BJ (cell line): ENCODE measurements around the gene OSBPL1A. TPM values are rescaled to one million over a fixed set of nuclear protein-coding genes. Genes with fewer than 3 reads are reported as not detected.

Experiments used
- CTCF ChIA-PET: fragments of 350-600 bp; formaldehyde crosslinking; extraction: SDS; loops from one replicate; lab custom pipeline; 2021; ENCODE audit warnings: antibody characterized with exemption, inconsistent platforms; lab: Yijun Ruan, JAX
- POLR2A ChIA-PET: fragments of 300-600 bp; sonication (Branson Sonifier 250); formaldehyde crosslinking; extraction: SDS; loops from one replicate; lab custom pipeline; 2021; ENCODE audit warnings: antibody characterized with exemption; lab: Charles Lee
- DNase-seq: peaks from one replicate; pipeline ENCODE4 v3.0.0-alpha.2; 2011; ENCODE audit warnings: low read depth
- H3K27me3 ChIP-seq: 2 replicates; pipeline ENCODE4 v1.6.0; 2011; ENCODE audit warnings: low read length; ENCODE audit not compliant: control insufficient read depth, insufficient read depth
- H3K36me3 ChIP-seq: 2 replicates; pipeline ENCODE4 v1.5.1; 2011; ENCODE audit warnings: low read length; ENCODE audit not compliant: control insufficient read depth, insufficient read depth
- H3K4me3 ChIP-seq: 2 replicates; pipeline ENCODE4 v1.5.1; 2011; ENCODE audit warnings: low read depth, mild to moderate bottlenecking, control low read depth, low read length
- polyA plus RNA-seq: library from polyadenylated mRNA; depleted of rRNA; stranded (reverse); fragments of >200 nt; gene quantifications from 2 replicates; pipeline ENCODE4 v1.2.3, GENCODE V29; 2011
- TF ChIP-seq, protein P1 (sequence below): IDR thresholded peaks from 2 replicates; pipeline ENCODE4 v1.5.1; 2011; ENCODE audit warnings: low read depth, mild to moderate bottlenecking, control low read depth, inconsistent platforms, low read length, moderate library complexity; ENCODE audit not compliant: insufficient read depth

The OSBPL1A gene
- polyA plus RNA-seq, 1 experiment, result 20.1 TPM

DNA sequence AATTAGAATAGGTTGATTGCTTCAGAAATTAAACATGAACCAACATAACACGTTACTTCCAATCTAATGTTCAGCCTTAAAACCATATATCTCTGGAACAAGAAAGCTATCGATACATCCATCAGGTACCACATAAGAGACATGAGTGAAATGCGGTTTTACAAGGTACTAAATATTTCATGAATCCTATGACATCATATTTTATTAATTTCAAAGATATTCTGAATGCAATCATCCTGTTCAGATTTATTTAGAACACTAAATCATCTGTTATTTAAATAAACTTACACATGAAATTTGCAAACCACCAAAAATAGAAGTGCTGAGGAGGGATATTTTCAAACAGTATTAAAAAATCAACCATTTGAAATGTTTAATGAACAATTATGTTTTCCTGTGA, 119.0 kb downstream of the OSBPL1A start:
- DNase-seq, result no peak
- Histone ChIP-seq H3K36me3 (no peaks in the 10 kb centered on the region), H3K27me3 (no peaks in the 10 kb centered on the region), H3K4me3 (no peak overlapping the region)
- TF ChIP-seq, protein P1, sequence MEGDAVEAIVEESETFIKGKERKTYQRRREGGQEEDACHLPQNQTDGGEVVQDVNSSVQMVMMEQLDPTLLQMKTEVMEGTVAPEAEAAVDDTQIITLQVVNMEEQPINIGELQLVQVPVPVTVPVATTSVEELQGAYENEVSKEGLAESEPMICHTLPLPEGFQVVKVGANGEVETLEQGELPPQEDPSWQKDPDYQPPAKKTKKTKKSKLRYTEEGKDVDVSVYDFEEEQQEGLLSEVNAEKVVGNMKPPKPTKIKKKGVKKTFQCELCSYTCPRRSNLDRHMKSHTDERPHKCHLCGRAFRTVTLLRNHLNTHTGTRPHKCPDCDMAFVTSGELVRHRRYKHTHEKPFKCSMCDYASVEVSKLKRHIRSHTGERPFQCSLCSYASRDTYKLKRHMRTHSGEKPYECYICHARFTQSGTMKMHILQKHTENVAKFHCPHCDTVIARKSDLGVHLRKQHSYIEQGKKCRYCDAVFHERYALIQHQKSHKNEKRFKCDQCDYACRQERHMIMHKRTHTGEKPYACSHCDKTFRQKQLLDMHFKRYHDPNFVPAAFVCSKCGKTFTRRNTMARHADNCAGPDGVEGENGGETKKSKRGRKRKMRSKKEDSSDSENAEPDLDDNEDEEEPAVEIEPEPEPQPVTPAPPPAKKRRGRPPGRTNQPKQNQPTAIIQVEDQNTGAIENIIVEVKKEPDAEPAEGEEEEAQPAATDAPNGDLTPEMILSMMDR, result no peak
- POLR2A ChIA-PET, result no interaction called here
- CTCF ChIA-PET, result no interaction called here

DNA sequence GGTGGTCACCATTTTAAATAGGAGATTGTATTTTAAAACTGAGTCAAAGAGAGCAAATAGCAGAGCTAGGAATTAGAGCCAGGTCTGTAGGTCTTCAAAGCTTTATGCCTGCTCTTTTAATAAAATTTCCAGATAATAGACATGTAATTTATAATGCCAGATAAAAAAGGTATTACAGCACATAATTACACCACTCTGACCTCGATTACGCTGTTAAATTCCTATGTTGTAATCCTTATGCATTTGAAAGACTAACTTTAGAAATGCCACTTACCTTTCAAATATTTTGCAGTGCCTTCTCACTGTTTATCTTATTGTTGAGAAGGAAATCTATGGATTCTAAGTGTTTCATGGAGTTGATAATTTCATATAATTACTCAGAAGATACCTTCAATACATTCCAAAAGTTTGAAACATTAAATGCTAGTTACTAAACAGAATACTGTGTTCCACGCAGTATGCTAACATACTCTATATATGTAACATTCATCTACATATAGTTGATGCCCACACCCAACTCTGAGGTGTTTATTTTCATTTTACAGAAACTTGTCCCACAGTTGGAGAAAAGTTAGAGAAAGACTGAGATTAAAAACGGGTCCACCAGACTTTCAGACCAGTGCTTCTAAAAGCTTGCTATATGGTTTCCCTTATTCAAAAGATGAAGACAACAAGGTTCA, 120.0 kb downstream of the OSBPL1A start:
- no peak for DNase-seq
- CTCF ChIA-PET, result interaction anchor here (0.6 kb wide), 1 partner anchor 70 kb away, joined by 3 read pairs; no protein-coding TSS in a partner anchor
- Histone ChIP-seq H3K4me3 (no peak overlapping the region), H3K36me3 (no peaks in the 10 kb centered on the region), H3K27me3 (no peaks in the 10 kb centered on the region)
- POLR2A ChIA-PET, result no interaction called here
- TF ChIP-seq, protein P1, result no peak

DNA sequence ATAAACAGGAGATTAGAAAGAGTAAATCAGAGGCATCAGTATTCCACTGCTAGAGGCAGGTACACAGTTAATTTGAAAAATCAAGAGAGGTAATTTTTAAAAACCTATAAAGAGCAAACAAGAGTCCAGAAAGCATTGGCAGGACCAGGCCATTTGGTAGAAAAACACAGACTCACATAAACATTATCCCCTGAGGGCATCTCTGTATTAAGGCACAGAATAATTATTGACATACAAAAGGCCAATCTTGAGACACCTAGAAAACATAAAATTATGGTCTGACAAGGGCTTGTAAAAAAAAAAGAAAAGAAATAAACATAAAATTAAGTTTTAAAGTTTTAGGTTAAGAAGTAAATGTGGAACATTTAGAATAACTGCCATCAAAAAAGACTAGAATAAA, 120.6 kb downstream of the OSBPL1A start:
- ChIA-PET CTCF (no interaction called here), POLR2A (no interaction called here)
- H3K4me3 ChIP-seq, result no peak overlapping the region
- DNase-seq, result no peak
- TF ChIP-seq, protein P1, result no peak
- H3K27me3 ChIP-seq, result no peaks in the 10 kb centered on the region
- no peaks in the 10 kb centered on the region for H3K36me3 ChIP-seq

DNA sequence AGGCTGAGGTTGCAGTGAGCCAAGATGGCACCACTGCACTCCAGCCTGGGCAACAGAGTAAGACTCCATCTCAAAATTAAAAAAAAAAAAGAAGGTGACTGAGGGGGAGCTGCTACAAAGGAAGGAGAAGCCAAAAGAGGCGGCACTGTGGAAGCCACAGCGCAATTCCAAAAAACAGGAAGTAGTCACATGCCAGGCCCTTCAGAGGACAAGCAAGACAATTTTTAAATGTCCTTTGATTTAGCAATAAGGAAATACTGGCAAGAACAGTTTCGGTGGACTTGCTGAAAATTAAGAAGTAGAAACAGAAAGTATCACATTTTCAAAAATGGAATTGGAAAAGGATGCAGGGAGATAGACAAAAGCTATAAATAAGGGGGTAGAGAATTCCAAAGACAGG, 122.8 kb downstream of the OSBPL1A start:
- TF ChIP-seq, protein P1, result no peak
- no peaks in the 10 kb centered on the region for H3K36me3 ChIP-seq
- POLR2A ChIA-PET, result no interaction called here
- no peak for DNase-seq
- no peak overlapping the region for H3K4me3 ChIP-seq
- no peaks in the 10 kb centered on the region for H3K27me3 ChIP-seq
- CTCF ChIA-PET, result no interaction called here

DNA sequence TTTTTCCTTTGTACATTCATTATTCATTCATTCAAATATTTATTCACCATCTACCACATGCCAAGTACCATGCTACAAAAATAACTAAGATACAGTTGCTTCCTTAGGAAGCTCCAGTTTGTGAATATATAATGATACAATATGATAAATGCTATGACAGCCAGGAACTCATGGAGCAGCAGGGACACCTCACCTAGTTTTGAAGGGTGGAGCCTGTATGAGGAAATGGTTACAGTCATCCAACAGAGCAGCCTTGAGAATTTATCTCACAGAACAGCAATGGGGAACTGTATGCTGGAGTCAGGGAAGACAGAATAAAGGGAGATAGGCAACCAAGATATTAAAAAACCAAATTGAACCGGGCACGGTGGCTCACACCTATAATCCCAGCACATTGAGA, 124.0 kb downstream of the OSBPL1A start:
- ChIA-PET POLR2A (no interaction called here), CTCF (interaction anchor here (0.8 kb wide), 1 partner anchor 97 kb away, joined by 4 read pairs; no protein-coding TSS in a partner anchor)
- no peak for DNase-seq
- H3K27me3 ChIP-seq, result no peaks in the 10 kb centered on the region
- TF ChIP-seq, protein P1, result no peak
- H3K36me3 ChIP-seq, result no peaks in the 10 kb centered on the region
- H3K4me3 ChIP-seq, result no peak overlapping the region
